GM19372 (cell line): ENCODE measurements around the gene TPRN.
A peak's percentile ranks its signal among the peaks of the same experiment; 100 is the strongest.

ENCODE experiments used
- ATAC-seq: cut with Tn5 transposase; IDR thresholded peaks from one replicate; pipeline ENCODE4 v1.9.1; 2021; ENCODE audit warnings: mild to moderate bottlenecking, low read depth, moderate library complexity; ENCODE audit not compliant: unreplicated experiment

Gene TPRN

GRCh38 chr9:137163365-137163715, 37.2 kb downstream of the TPRN start:
- no peak for ATAC-seq

DNA sequence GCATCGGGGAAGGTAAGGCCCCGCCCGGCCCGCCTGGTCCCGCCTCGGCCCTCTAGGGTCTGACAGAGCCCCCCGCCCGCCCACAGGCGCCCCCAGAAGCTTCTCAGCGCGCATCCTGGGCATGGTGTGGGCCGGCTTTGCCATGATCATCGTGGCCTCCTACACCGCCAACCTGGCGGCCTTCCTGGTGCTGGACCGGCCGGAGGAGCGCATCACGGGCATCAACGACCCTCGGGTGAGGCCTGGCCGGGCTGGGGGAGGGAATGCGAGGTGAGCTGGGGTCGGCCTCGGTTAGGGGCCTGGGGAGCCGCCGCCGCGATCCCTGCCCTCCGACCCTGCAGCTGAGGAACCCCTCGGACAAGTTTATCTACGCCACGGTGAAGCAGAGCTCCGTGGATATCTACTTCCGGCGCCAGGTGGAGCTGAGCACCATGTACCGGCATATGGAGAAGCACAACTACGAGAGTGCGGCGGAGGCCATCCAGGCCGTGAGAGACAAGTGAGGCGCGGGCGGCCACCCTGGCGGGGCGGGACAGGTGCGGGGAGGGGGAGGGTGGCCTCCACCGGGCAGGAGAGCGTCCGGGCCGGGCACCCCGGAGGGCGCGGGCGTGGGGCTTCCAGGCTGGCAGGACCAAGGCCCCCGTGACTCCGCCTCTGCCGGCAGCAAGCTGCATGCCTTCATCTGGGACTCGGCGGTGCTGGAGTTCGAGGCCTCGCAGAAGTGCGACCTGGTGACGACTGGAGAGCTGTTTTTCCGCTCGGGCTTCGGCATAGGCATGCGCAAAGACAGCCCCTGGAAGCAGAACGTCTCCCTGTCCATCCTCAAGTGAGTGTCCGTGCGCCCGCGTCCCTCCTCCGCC, 37.8 kb downstream of the TPRN start:
- ATAC-seq, result no peak

- ATAC-seq, result no peak
Observed at GRCh38 chr9:137161558-137162486, 38.7 kb downstream of the TPRN start.

GRCh38 chr9:137160716-137161557, 39.6 kb downstream of the TPRN start:
- ATAC-seq, result no peak

DNA sequence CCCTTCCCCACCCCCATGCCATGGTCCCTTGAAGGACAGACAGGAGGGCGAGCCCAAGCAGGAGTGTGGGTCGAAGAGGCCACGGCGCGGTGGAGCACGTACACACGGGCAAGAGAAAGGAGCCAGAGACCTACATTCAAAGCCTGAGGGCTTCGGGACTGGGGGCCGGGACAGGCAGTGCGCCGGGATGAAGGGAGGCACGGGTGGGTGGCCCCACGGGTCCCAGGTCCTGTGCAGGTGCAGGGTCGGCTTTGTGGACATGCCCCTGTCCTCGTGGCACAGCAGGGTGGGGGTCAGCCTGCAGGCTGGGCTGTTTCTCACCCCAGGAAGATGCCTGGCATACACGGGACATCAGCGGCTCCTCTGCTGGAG, 40.5 kb downstream of the TPRN start:
- no peak for ATAC-seq

- no peak for ATAC-seq
Observed at GRCh38 chr9:137159105-137160053, 41.2 kb downstream of the TPRN start.

DNA sequence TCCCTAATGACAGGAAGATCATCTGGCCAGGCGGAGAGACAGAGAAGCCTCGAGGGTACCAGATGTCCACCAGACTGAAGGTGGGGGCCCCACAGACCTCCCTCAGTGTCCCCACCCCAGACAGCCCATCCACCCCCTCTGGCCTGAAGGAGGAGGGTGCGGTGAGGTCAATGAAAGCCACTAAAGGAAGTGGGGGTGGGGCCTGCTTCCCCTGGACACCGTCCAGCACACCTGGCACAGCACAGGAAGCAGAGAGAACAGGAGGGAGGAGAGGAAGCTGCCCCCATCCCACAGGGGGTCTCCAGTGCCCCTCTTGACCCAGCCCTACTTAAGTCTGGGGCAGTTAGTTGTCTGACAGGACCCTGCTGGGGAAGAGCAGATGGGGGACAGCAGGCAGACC, 41.9 kb downstream of the TPRN start:
- ATAC-seq, result no peak

- no peak for ATAC-seq
Observed at GRCh38 chr9:137157618-137158415, 42.7 kb downstream of the TPRN start.

DNA sequence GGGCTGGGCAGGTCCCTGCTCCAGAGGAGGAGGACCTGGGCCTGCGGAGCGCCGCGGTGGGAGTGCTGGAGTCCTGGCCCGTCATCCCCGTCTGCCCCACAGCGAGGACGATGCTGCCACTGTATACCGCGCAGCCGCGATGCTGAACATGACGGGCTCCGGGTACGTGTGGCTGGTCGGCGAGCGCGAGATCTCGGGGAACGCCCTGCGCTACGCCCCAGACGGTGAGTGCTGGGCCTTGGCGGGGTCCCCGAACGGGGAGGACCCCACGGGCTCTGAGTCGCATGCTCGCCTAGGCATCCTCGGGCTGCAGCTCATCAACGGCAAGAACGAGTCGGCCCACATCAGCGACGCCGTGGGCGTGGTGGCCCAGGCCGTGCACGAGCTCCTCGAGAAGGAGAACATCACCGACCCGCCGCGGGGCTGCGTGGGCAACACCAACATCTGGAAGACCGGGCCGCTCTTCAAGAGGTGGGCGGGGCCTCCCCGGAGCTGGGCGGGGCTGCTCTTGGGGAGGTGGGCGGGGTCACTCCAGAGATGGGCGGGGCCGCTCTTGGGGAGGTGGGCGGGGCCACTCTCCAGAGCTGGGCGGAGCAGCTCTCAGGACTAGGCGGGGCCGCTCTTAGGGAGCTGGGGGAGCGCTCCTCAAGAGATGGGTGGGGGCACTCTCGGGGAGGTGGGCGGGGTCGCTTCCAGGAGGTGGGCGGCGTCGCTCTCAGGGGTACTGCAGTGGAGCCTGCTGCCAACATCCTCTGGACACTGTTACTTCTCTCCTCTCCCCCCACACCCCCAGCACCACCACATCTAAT, 43.8 kb downstream of the TPRN start:
- ATAC-seq, result no peak

GRCh38 chr9:137152844-137153405, 47.6 kb downstream of the TPRN start:
- ATAC-seq, result no peak

GRCh38 chr9:137150617-137151457, 49.7 kb downstream of the TPRN start:
- peak; percentile 51 for ATAC-seq

DNA sequence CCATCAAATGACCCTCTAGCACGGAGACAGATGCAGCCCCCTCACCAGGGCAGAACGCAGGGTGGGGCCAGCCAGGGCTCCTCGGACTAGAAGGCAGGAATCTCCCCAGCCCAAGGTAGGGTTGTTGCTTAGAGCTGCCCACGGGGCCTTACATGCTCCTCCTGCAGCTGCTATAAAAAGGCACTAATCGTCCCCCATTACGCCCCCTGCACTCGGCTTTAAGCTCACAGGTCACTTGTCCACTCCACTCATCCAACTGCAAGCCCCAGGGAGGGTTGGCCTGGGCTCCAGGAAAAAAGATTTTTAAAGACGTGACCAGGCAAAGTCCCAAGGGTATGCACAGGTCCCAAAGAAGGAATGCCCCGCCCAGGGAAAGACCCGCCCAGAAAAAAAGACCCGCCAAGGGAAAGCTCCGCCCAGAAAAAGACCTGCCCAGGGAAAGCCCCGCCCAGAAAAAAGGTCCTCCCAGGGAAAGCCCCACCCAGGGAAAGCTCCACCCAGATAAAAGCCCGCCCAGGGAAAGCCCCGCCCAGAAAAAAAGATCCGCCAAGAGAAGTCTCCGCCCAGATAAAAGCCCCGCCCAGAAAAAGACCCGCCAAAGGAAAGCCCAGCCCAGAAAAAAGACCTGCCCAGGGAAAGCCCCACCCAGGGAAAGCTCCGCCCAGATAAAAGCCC, 50.5 kb downstream of the TPRN start:
- peak; percentile 7 for ATAC-seq

GRCh38 chr9:137149363-137149762, 51.2 kb downstream of the TPRN start:
- ATAC-seq, result no peak

GRCh38 chr9:137148661-137149060, 51.9 kb downstream of the TPRN start:
- ATAC-seq, result no peak

- no peak for ATAC-seq
Observed at GRCh38 chr9:137148242-137148641, 52.3 kb downstream of the TPRN start.

- no peak for ATAC-seq
Observed at GRCh38 chr9:137147793-137148160, 52.8 kb downstream of the TPRN start.
